ENCODE results near the gene NUDT13.
"Not testable (repeated sequence)": the region's sequence is repeated elsewhere in the genome, so short reads cannot be mapped to it uniquely, and the experiment has no call there.

NUDT13 gene

DNA sequence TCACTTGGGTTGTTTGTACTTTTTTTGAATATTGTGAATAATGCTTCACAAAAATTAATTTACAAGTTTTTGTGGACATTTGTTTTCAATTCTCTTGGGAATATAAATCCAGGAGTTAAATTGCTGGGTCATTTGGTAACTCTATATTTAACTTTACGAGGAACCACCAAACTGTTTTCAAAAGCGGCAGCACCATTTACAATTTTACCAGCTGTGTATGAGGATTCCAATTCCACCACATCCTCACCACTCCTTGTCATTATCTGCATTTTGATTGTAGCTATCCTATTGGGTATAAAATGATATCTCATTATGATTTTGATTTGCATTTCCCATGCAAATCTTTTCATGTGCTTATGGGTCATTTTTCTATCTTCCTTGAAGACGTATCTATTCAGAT, 4.0 kb upstream of the NUDT13 start:
- DNase-seq = no peak

GRCh38 chr10:73109248-73109652, 1.0 kb upstream of the NUDT13 start:
- DNase-seq = not testable (repeated sequence)

DNA sequence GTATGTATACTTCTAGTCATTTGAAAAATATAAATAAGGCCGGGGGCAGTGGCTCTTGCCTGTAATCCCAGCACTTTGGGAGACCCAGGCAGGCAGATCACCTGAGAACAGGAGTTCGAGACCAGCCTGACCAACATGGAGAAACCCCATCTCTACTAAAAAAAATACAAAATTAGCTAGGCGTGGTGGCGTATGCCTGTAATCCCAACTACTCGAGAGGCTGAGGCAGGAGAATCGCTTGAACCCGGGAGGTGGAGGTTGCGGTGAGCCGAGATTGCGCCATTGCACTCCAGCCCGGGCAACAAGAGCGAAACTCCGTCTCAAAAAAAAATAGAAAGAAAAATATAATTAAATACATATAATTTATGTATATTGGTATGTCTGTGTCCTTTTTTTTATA, 1.8 kb downstream of the NUDT13 start:
- DNase-seq = not testable (repeated sequence)

DNA sequence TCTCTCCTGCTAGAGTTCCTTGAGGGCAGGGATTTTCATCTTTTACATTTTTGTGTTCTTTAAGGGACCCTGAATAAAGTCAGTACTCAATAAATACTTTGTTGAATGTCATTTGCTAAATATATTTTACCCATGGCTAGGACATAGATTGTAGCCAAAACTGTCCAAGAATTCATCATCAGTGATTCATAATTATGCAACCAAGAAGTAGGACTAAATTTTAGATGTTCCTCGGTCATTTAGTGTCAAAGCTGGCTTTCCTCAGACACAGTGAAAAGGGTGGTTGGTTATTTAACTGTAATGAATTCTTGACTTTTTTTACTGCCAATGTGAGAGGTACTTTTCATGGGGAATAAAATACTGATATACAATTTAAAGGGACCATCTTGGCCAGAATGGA, 3.3 kb downstream of the NUDT13 start:
- no peak for DNase-seq

DNA sequence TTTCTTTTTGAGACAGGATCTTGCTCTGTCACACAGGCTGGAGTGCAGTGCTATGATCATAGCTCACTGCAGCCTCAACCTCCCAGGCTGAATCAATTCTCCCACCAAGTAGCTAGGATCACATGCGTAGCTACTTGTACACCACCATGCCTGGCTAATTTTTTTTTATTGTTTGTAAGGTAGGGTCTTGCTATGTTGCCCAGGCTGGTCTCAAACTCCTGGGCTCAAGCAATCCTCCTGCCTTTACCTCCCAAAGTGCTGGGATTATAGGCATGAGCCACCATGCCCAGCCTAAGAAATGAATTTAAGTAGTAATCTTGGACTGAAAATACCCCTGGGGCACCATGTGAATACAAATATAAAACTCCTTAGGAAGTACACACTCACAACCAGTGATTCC, 5.8 kb downstream of the NUDT13 start:
- DNase-seq = no peak

DNA sequence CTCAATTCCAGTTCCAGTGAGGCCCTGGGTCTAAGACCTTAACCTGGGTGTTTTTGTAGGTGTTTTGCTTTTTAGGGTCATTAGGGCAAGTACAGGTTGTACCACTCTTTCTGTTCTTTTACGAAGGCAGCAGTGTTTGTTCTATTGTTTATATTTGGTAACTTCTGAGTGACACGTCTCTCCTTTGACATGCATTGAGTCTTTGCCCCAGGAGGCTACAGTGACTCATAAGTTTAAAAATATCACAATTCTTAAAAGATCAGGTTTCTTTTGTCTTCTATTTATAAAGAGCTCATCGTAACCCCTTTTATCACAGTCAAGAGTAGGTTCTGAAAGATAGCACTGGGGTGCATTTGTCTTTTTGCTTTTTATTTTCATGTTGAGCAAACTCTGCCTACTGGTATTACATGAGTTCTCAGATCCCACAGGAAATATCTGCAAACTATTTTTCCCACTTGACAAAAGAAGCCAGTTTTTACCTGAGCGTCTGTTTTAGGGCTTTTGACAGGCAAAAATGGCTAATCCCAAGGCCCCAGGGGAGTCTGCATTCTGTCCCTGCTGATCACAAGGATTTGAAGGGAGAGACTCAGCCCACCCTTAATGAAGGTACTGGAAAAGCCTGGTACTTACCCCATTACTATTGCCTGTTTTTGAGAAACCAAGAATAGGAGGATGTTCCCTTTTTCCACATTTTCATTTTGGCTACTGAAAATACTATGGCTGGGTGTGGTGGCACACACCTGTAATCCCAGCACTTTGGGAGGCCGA, 7.9 kb downstream of the NUDT13 start:
- DNase-seq = peak; percentile 21

DNA sequence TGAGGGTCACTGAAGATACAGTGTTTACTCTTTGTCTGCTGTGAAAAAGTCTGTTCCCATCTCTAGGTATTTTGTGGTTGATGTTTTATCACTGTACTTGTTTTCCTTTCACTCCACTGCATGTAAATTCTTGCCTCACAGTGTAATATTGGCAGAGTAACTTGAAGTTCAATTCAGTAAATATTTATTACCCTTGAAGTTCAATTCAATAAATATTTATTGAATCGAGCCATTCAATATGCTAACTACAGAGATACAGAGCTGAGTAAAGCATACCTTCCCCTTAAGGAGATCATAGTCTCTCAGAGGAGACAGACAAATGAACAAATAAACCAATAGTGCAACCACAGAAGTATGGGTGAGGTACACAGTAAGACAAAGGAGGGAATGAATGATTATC, 9.2 kb downstream of the NUDT13 start:
- no peak for DNase-seq

- DNase-seq = no peak
Observed at GRCh38 chr10:73119952-73120351, 9.7 kb downstream of the NUDT13 start.

GRCh38 chr10:73126343-73126742, 16.1 kb downstream of the NUDT13 start:
- DNase-seq = no peak

DNA sequence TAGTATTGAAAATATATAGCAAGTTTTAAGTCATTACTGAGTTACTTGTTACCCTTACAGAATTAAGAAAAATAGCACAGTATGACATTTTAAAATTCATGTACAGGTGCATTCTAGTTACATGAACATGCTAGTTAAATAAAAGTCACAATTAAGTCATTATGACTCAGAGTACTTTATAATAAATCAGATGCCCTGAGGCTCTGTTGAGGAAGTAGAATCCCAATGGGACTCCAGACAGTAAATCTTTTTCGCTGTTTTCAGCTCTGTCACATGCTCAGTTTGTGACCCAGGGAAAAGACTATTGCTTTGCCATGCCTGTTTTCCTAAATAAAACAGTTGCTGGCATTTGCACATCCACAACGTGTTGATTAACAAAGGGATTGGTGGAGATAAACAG, 21.0 kb downstream of the NUDT13 start:
- peak; percentile 73 for DNase-seq

- no peak for DNase-seq
Observed at GRCh38 chr10:73131913-73132686, 21.8 kb downstream of the NUDT13 start.

- no peak for DNase-seq
Observed at GRCh38 chr10:73134727-73135126, 24.5 kb downstream of the NUDT13 start.

- no peak for DNase-seq
Observed at GRCh38 chr10:73136627-73137026, 26.4 kb downstream of the NUDT13 start.

- DNase-seq = no peak
Observed at GRCh38 chr10:73139251-73139650, 29.0 kb downstream of the NUDT13 start.

GRCh38 chr10:73141603-73142002, 31.3 kb downstream of the NUDT13 start:
- DNase-seq = no peak

- not testable (repeated sequence) for DNase-seq
Observed at GRCh38 chr10:73150633-73151413, 40.6 kb downstream of the NUDT13 start.

- no peak for DNase-seq
Observed at GRCh38 chr10:73152009-73152408, 41.8 kb downstream of the NUDT13 start.

DNA sequence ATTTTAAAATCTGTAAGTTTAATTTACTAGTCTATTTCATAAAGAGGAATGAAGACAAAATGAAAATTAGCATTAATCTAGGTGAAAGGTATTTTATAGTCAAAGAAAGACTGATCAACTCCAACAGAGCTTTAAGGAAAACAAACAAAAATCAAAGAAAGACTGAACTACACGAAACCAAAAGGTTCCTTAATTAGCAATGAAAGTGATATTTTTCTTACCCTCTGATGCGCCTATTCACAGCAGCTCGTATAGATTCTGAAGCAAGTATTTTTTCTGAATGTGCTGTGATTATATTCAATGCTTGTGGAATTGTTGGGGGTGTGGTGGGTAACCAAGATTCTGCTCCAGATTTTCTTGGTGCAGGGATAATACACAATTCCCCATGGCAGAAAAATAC, 45.8 kb downstream of the NUDT13 start:
- DNase-seq = no peak

DNA sequence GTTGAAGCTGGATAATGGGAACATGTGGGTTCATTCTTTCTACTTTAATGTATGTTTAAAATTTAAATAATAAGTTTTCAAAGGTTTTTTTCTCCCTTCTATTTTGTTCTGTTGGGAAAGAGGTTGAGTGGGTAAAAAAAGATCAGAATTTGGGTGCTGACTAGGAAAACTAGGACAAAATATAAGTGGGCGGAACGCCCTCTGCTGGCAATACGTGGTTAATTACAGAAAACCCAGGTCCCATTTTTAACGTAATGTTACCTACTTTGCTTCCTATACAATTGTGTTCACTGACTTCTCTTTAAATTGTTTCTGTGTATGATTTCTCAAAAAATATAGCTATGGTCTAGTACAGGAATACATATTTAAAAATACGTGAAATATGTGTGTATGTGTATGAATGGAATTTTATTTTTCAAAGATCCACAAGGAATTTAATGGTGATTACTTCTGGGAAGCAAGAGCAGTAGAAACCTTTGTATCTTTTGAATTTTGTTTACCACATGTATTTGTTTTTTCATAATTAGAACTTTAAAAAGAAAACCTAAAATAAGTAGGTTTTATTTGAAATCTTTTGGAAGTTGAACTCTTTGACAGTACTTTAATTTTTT, 48.9 kb downstream of the NUDT13 start:
- DNase-seq = peak; percentile 36

GRCh38 chr10:73161079-73161478, 50.8 kb downstream of the NUDT13 start:
- no peak for DNase-seq

GRCh38 chr10:73161662-73162061, 51.4 kb downstream of the NUDT13 start:
- DNase-seq = no peak

- DNase-seq = no peak
Observed at GRCh38 chr10:73163096-73163495, 52.8 kb downstream of the NUDT13 start.

GRCh38 chr10:73166972-73167371, 56.7 kb downstream of the NUDT13 start:
- DNase-seq = no peak
